GM12891 (cell line): ENCODE measurements around the gene PYDC2.

Experiments used
- DNase-seq: peaks from one replicate; pipeline ENCODE4 v3.0.0; 2011; ENCODE audit warnings: low spot score; ENCODE audit not compliant: insufficient read length
- FAIRE-seq: peaks from 2 replicates; lab custom pipeline; 2011; peaks lifted over from hg19 to GRCh38; lab: Jason Lieb, UNC
- PAX5 ChIP-seq: IDR thresholded peaks from 2 replicates; pipeline ENCODE4 v1.6.1; 2011; ENCODE audit warnings: low read length, moderate library complexity, mild to moderate bottlenecking; ENCODE audit not compliant: insufficient read depth, severe bottlenecking
- POLR2A ChIP-seq: IDR thresholded peaks from 2 replicates; pipeline ENCODE4 v1.6.1; 2011; ENCODE audit warnings: low read depth, low read length, control low read depth
- POLR2AphosphoS5 ChIP-seq: IDR thresholded peaks from 2 replicates; pipeline ENCODE4 v1.6.1; 2011; ENCODE audit warnings: low read depth, low read length, control low read depth
- POU2F2 ChIP-seq: IDR thresholded peaks from 2 replicates; pipeline ENCODE4 v1.6.1; 2011; ENCODE audit warnings: low read depth, mild to moderate bottlenecking, control low read depth, low read length, moderate library complexity
- SPI1 ChIP-seq: IDR thresholded peaks from 2 replicates; pipeline ENCODE4 v1.6.1; 2011; ENCODE audit warnings: low read depth, low read length, control low read depth
- TAF1 ChIP-seq: IDR thresholded peaks from 2 replicates; pipeline ENCODE4 v1.6.1; 2011; ENCODE audit warnings: low read depth, low read length, control low read depth

PYDC2 gene

DNA sequence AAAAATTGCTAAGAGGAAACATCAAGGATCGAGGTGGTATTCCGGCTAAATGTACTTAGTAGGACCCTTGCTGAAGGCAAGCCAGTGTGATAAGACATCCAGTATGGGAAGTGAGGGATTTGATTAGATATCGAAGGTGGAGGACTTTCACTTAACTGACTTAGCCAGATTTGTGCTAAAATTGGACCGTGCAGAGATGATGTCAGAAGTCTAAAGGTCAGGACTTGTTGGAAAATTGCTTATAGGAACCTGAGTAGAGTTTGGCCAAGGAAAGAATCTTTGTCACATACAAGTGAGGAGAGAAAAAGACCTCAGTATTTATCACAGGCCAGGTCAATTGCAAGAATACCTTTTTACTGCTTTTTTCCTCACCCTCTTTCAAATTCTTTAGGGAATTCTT is 30.9 kb upstream of the PYDC2 start:
- DNase-seq, result no peak
- TF ChIP-seq SPI1, result no peak
- TF ChIP-seq POU2F2, result no peak
- TF ChIP-seq POLR2A, result no peak
- no peak for TF ChIP-seq POLR2AphosphoS5
- no peak for TF ChIP-seq PAX5
- TF ChIP-seq TAF1, result no peak
- FAIRE-seq, result no peak

DNA sequence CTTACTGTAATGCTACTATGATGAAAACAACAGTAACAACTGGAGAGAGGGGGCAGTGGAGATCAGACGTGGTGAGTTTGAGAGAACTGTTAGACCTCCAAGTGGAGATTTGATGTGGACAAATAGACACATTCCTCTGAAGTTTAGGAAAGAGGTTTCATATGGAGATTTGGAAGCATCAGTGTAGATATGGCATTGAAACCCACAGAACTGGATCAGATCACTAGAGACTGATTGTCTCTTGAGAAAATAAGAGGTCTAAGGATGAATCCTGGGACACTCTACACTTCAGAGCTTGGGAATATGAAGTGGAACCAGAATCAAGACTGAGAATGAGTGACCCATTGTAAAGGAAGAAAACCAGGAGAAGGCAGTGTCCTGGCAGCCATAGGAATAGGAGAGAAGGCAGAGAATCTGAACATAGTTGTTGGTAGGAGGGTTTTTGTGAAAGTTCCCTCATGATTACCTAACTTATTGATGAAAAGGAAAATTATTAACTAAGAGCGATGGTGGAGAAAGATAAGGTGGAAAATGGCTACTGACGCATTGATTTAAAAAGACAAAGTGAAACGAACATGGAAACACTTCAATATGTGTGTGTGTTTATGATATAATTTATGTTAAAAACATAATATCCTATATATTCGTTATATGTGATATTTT is 29.7 kb upstream of the PYDC2 start:
- FAIRE-seq, result no peak
- no peak for DNase-seq
- TF ChIP-seq POLR2A, result no peak

DNA sequence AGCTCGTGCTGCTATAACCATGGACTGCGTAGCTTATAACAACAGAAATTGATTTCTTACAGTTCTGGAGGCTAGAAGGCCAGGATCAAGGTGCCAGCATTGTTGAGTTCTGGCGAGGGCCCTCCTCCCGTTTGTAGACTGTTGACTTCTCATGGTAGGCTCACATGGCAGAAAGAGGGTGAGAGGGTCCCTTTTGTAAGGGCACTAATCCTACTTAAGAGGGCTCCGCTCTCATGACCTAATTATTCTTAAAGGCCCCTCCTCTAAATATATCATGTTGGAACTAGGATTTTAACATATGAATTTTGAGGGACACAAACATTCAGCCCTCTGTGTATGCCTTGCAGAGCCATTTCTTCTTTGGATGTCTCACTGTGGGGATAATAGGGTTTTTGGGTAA is 28.8 kb upstream of the PYDC2 start:
- FAIRE-seq, result no peak
- TF ChIP-seq POLR2A (no peak), PAX5 (no peak), POU2F2 (no peak), POLR2AphosphoS5 (no peak), SPI1 (no peak), TAF1 (no peak)

DNA sequence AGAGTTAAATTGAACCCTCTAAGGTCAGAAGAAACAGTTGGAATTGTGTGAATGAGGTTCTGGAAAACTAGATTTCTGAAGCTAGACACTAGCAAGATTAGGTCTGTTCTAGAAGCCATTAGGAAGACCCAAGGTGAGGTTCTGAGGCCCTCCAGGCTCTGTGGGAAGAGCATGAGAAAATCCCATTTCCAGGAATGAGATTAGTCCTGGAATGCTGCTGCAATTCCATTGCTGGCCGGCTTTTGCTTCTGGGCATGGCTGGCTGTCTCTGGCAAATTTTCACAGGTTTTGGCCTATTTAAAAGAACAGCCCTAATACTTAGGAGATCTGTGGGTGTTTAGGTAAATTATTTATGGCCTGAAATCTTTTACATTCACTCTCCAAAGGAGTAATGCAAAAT is 26.9 kb upstream of the PYDC2 start:
- no peak for DNase-seq
- FAIRE-seq, result no peak
- TF ChIP-seq TAF1 (no peak), POLR2A (no peak), POU2F2 (no peak), PAX5 (no peak)

More for the DNA sequence above, 28.8 kb upstream of the PYDC2 start:
- DNase-seq, result no peak

DNA sequence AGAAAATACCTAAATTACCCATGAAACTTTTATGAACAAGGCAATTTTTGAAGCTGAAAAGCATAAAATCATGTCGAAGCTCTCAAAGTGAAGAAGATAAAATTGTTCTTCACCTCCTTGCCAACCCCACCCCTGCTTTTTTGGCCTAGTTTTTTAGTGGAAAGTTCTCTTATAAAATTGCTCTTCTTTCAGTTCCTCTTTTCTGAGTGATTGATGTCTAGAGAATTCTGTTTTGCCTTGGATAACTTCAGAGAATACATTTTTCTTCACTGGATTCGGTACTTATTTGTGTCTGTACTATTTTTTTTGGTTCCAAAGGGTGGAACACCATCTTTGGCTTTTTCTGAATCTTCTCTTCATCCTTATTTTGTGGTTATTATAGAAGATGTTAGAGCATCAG is 25.0 kb upstream of the PYDC2 start:
- no peak for DNase-seq
- TF ChIP-seq PAX5 (no peak), SPI1 (peak; percentile 89)
- no peak for FAIRE-seq

DNA sequence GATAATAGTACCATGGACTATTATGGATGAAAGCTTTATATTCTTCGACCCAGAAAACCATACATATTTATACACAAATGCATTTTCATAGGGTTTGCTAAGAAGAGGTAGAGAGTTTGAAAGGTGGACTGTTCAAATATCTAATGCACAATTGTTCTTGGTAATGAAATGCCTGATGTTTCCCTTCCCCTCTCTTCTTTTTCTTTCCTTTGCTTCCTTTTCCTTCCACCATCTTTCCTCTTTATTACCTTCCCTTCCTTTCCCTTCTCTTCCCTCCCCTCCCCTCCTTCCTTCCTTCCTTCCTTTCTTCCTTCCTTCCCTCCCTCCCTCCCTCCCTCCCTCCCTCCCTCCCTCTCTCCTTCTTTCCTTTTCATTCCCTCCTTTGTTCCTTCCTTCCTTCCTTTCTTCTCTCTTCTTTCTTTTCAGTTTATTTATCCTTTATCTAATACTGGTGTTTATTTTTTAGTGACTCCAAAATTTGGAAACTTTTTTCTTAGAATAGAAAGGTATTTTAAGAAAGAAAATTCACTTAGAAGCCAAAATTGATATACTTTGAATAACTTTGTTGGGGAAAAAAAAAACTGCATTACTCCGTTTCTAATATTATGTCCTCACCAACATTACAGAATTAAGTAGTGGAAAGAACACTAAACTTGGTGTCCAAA is 22.7 kb upstream of the PYDC2 start:
- FAIRE-seq, result no peak
- no peak for DNase-seq
- no peak for TF ChIP-seq SPI1

DNA sequence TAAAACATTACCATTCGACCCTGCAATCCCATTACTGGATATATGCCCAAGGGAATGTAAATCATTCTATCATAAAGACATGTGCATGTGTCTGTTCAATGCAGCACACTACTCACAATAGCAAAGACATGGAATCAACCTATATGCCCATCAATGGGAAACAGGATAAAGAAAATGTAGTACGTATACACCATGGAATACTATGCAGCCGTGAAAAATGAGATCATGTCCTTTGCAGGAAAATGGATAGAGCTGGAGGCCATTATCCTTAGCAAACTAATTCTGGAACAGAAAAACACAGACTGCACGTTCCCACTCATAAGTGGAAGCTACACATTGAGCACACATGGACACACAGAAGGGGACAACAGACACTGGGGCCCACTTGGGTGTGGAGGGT is 20.4 kb upstream of the PYDC2 start:
- no peak for TF ChIP-seq POLR2AphosphoS5
- TF ChIP-seq POU2F2, result no peak
- TF ChIP-seq SPI1, result no peak
- no peak for TF ChIP-seq TAF1
- TF ChIP-seq PAX5, result no peak
- TF ChIP-seq POLR2A, result no peak
- FAIRE-seq, result peak; percentile 20
- DNase-seq, result no peak

DNA sequence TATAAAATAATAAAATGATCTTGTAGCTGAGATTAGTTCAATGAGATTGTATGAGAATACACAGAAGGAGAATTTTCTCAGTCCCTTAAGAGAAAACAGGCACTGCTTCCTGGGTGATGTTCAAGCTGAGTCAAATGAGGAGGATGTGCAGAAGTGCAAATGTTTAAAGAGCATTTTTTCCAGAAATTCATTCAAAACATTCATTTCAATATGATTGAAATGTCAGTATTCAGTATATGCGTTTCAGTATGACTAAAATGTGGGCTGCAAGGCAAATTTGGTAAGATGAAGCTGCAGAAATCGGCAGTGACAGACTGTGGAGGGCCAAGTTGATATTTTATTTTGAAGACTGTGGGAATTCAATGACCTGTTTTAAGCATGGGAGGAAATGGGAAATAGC is 19.3 kb upstream of the PYDC2 start:
- FAIRE-seq (no peak), DNase-seq (no peak)
- no peak for TF ChIP-seq POU2F2
- no peak for TF ChIP-seq POLR2AphosphoS5
- TF ChIP-seq TAF1, result no peak
- no peak for TF ChIP-seq SPI1
- no peak for TF ChIP-seq POLR2A
- TF ChIP-seq PAX5, result no peak

DNA sequence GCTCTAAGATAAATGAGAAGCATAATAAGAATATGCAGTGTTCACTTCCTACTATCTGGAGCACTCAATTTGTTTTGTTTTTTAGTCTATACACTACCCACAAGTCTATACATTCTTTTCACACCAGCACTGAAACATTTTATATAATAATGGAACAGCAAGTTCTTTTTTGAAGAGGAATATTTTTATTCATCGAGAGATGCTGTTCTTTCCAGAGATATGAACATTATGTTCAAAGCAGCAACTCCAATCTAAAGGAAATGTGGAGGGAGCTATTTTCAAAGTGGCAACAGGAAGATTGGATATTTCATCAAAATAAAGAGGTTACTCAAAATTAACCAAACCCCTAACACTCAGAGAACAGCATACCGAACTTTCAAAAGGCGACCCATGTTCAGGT is 16.4 kb upstream of the PYDC2 start:
- no peak for FAIRE-seq
- TF ChIP-seq POLR2A (no peak), TAF1 (no peak), SPI1 (no peak), PAX5 (no peak), POU2F2 (no peak), POLR2AphosphoS5 (no peak)
- no peak for DNase-seq

DNA sequence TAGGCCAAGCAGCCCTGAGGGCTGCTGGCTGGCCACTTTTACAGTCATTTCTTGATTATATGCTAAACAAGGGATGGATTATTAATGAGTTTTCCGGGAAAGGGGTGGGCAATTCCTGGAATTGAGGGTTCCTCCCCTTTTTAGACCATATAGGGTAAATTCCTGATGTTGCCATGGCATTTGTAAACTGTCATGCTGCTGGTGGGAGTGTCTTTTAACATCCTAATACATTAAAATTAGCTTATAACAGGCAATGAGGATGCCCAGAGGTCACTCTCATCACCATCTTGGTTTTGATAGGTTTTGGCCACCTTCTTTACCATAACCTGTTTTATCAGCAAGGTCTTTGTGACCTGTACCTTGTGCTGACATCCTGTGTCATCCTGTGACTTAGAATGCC is 11.7 kb upstream of the PYDC2 start:
- FAIRE-seq, result no peak
- no peak for DNase-seq
- TF ChIP-seq POU2F2 (no peak), TAF1 (no peak), SPI1 (no peak), POLR2AphosphoS5 (no peak), POLR2A (no peak), PAX5 (no peak)
